ENCODE results near the gene WIZ.

WIZ gene

DNA sequence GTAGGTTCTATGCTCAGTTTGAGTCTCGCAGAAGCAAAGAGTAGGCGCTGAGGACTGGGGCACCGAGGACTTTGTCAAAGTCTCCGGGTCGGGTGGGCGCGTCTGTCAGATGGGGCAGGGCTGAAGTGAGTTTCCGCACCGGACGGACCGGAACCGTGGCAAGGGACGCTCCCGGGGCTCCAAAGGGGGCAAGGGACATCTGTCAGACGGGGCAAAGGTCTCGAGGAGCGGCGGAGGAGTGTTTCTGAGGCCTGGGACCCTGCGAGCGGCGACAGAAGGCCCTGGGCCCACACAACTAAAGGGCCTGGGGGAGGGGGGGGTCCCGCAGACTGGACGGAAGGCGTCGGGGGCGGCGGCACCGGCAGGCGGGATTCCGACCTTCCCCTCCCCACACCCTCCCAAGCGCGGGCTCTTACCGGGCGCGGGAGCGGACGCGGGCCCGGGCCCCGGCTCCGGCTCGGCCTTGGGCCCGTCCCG is 17.7 kb downstream of the WIZ start:
- peak in 3 of 10 donors; percentile 25 to 81 (median 59) for DNase-seq
- intact Hi-C loops (cut with DNase I), result loop anchor here (2.0 to 5.0 kb wide), 4 partner anchors 13 to 165 kb away; partner anchors contain the start of genes AKAP8, AKAP8L and WIZ

DNA sequence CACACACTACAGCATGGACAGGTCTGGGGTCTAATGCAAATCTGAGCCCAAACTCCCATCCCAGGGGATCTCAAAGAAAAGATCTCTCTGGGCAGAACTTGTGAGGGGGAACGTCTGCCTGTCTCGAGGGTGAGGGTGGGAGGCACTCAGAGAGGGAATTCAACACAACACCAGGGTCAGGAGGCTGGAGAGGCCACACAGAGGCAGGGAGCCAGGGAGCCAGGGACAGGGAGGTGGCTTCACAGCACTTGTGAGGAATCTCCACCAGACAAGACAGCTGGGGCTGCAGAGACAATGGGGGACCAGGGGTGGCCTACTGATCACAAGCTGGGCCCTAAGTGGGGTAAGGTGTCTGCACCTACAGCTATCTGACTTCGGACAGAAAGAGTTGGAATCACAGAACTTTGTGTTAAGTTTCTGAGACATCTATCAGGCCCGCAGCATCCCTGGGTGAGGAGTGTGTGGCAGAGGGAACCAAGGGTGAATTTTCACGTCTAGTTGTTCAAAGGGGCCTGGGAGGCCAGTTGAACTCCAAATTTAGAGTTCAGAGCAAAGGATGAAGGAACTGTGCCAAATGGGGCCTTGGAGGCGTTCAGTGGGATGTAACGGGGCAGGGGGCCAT is 18.2 kb downstream of the WIZ start:
- intact Hi-C loops (cut with DNase I), result loop anchor here (2.0 to 5.0 kb wide), 4 partner anchors 13 to 164 kb away; partner anchors contain the start of genes AKAP8, AKAP8L and WIZ
- DNase-seq, result peak in 3 of 10 donors; percentile 18 to 42 (median 31)

DNA sequence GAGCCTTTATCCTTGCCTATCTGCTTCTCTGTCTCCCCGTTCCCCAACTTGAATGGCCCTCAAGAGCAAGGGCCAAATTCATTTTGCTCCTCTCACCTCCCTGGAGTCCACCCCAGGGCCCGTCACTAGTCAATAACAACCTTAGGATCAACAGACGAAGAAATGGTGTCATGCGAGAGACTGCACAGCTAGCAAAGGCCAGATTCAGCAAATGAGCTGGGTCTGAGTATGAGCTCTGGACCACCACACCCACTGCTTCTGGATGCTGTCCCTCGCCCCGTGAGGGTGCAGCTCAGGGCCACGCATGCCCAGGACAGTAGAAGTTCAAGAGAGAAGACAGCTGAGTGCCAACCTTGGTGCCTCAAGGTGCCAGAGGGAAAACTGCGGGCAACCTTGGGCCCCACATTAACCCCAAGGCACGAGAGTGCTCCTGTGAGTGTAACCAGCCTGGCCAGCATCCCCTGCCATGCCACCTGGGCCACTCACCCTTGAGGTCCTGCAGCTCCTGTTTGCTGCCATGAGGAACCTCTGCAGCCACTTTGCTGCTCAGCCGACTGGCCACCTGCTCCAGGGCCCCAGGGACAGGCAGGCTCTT is 19.1 kb downstream of the WIZ start:
- intact Hi-C loops (cut with DNase I), result loop anchor here (5.0 kb wide), 2 partner anchors 53 to 163 kb away; partner anchors contain the start of gene AKAP8
- DNase-seq, result peak in 2 of 10 donors; percentile 39 to 71

DNA sequence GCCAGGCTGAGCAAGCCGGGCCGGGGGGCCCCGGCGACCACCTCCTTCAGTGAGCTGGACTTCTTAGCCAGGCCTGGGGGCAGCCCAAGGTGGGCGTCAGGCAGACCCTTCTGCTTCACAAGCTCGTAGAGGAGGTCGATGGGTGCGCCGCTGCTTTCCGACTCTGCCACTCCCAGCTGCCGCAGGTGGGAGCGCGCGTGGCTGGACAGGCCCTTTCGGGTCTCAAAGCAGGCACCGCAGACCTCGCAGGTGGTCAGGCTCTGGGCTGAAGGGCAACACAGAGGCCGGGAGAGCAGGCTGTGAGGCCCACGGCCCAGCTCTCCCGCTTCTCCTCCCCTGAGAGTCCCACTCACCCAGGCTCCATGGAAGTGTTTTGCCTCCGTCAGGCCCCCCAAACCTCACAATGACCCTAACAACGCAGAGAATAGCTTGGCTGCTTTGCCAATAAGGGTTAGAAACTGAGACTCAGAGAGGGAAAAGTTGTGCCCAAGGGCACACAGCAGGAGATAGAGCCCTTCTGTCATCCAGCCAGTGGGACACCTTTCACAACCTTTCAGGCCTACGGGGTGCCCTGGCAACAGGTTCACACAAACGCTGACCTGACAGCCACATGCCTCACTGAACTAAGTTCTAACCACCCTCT is 19.8 kb downstream of the WIZ start:
- intact Hi-C loops (cut with DNase I), result loop anchor here (5.0 kb wide), 2 partner anchors 53 to 163 kb away; partner anchors contain the start of gene AKAP8
- DNase-seq, result peak in 2 of 10 donors; percentile 60 to 72

DNA sequence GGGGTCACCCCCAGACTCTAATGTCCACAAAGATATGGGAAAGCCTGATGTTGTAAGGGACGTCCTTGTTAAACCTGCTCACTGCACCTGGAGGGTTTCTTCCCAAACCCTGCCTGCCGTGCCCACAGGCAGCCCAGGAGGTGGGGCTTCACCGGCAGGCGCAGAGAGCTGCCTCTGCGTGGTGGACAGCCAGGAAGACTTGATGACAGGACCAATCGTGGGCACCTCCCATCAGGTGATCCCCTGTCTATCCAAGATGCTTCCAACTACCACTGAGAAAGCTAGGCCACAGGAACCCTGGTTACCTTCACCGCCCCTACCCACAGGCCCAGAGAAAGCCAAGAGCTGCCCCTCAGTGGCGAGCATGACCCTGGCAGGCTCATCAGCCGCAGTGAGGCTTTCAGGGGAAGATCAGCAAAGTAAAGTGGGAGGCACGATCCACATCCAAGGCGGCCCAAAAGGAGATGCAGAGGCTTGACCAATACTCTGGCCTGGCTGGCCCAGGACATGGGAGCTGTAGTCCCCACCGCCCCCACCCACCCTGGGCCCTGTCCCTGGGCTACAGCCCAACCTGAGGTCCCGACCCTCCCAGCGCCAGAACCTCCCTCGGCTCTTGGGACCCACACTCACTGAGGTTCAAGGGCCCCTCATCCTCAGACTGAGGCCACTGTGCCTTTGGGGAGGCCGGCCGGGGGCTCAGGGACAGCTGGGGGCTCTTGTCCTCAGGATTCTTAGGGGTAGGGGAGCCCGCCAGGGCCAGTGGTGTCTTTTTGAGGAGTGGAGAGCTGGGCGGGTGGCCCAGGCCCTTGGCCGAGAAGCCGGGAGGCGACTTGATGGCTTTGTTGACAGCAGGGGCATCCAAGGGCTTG is 20.6 kb downstream of the WIZ start:
- intact Hi-C loops (cut with DNase I), result no loop called here

DNA sequence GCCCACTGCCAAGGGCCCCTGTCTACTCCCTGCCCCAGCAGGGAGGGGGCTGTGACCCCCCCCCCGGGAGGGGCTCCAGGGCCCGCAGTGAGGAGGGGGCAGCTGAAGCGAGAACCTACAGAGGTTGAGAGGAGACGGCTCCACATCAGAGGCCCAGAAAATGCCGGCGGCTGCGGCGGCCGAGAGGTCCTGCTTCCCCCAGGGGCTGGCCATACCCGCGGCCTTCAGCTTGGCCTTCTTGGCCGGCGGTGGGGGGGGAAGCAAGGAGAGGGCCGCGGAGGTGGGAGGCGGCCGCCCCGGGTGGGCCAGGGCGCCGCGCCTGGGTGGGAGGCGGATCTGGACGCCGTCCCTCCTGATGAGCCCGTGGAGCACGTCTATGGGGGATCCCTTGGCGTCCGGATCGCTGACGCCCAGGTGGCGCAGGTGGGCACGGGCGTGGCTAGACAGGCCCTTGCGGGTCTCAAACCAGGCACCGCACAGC is 21.7 kb downstream of the WIZ start:
- peak in 3 of 10 donors; percentile 38 to 82 (median 44) for DNase-seq
- intact Hi-C loops (cut with DNase I), result no loop called here

More for the DNA sequence above, 20.6 kb downstream of the WIZ start:
- DNase-seq, result peak in 3 of 10 donors; percentile 58 to 78 (median 59)

DNA sequence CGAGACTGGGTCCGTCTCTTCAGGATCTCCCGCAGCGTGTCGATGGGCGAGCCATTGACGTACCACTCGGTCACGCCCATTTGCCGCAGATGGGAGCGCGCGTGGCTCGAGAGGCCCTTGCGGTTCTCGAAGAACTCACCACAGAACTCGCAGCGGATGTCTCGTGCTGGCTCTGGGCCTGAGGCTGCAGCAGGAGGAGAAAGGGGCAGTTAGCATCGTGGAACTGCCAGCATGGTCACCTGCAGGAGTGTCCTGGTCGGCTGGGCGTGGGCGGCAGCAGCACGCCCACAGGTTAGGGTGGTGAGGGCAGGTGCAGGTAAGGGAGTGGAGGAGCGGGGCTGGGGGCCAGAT is 22.4 kb downstream of the WIZ start:
- DNase-seq, result peak in 2 of 10 donors; percentile 8 to 75
- intact Hi-C loops (cut with DNase I), result no loop called here

DNA sequence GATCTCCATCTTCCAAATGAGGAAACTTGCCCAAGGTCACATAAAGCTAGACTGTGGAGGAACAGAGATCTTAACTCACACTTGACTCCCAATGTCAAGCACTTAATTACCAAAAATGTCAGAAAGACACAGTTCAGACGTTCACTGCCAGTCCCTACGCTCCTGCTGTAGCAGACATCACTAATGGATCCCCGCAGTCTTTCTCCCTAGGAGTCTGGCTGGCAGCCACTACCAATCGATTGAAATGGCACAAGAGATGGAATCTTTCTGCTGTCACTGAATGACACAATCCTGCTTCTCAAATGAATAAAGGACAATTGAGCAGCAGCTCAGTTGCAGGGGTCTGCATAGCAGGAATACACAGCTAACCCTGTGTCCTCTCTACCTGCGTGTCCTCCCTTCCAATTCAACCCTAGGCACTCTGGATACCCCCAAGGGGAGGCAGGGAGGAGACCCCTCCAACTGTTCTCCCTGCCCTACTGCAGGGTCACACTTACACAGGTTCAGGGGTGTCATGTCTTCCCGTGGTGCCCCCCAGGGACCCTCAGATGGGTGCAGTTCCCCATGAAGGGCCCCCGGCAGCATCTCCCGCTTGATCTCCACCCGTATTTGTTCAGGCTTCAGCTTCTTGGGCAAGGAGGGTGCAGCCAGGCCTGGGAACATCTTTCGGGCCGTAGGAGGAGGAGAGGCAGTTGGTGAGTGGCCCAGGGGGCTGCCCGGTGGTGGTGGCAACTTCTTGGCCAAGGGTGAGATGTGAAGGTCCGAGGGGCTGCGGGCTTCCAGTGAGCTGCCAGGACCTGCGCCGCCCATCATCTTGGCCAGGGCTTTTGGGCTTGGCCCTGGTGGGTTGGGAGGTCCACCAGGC is 23.0 kb downstream of the WIZ start:
- intact Hi-C loops (cut with DNase I), result no loop called here

DNA sequence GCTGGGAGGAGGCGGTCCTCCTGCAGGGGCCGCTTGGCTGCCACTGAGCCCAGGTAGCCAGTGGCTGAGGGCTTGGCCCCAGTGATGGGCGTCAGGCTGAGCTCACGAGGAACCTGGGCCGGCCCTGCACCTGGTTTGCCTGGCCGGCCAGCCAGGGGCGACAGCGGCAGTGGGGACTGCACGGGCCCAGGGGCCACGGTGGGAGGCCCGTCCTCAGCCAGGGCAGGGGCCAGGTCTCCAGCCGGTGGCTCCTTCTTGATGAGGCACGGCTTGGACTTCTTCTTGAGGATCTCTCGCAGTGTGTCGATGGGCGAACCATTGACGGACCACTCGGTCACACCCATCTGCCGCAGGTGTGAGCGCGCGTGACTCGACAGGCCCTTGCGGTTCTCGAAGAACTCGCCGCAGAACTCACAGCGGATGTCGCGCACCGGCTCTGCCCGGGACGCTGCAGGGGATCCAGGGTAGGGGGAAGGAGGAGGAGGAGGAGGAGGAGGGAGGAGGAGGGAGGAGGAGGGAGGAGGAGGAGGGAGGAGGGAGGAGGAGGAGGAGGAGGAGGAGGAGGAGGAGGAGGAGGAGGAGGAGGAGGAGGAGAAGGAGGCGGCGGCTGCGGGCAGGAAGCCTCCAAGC is 24.3 kb downstream of the WIZ start:
- peak in 2 of 10 donors; percentile 67 to 72 for DNase-seq
- intact Hi-C loops (cut with DNase I), result no loop called here

More for the DNA sequence above, 23.0 kb downstream of the WIZ start:
- DNase-seq, result peak in 2 of 10 donors; percentile 59 to 63

DNA sequence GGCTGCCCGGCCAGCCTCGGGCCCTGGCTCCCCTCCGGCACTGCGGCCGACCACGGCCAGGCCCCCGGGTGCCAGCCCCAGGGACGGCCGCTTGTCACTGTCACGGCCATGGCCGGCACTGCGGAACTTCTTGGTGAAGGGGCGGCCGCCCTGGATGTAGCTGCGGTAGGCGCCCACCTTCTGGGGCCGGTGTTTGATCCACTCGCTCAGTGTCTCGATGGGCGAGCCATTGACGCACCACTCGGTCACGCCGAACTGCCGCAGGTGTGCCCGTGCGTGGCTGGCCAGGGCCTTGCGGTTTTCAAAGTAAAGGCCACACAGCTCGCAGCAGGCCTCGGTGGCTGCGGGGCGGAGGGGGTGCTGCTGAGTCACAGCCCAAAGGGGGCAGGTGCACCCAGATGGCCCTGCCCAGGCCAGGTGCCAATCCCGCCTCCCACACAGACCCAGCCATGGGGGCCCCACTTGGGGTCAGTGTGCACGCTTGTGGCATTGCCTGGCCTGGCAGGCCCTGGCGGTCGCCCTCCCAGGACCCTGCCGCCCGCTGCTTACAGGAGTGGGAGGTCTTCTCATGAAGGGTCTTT is 25.0 kb downstream of the WIZ start:
- intact Hi-C loops (cut with DNase I), result no loop called here
- peak in 2 of 10 donors; percentile 67 to 78 for DNase-seq

DNA sequence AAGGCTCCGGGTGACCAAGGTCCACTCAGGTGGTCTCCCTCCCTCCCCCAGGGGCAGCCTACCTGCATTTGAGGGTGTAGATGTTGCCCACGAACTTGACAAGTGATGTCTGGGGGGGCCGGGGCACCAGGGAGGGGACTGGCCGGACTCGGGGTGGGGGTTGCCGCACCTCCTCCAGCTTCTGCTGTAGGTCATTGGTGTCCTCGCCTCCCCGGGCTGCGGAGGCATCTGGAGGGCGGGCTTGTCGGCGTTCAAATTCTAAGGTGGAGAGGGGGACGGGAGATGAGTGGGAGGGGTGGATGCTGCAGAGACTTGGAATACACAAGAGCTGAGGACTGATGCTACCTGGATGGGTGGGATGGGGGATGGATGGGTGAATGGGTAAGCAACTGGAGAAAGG is 25.6 kb downstream of the WIZ start:
- peak in 2 of 10 donors; percentile 46 to 52 for DNase-seq
- intact Hi-C loops (cut with DNase I), result no loop called here

DNA sequence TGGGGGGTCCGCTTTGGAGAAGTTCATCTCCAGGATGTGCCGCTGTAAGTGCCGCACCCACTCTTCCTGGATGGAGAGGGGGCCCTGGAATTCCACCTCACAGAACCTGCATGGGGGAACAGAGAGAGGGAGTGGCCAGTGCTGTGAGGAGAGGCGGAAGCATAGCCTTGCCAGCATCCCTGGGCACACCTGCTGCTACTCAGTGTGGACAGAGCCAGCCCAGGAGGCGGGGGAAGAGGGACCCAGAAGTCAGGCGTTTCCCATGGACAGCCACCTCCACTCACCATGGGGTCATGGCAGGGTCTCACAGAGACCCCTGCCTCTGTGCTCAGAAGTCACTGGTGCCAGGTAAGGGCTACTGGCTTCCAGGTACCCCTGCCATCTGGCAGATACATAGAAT is 26.6 kb downstream of the WIZ start:
- intact Hi-C loops (cut with DNase I), result no loop called here
- peak in 2 of 10 donors; percentile 19 to 36 for DNase-seq

DNA sequence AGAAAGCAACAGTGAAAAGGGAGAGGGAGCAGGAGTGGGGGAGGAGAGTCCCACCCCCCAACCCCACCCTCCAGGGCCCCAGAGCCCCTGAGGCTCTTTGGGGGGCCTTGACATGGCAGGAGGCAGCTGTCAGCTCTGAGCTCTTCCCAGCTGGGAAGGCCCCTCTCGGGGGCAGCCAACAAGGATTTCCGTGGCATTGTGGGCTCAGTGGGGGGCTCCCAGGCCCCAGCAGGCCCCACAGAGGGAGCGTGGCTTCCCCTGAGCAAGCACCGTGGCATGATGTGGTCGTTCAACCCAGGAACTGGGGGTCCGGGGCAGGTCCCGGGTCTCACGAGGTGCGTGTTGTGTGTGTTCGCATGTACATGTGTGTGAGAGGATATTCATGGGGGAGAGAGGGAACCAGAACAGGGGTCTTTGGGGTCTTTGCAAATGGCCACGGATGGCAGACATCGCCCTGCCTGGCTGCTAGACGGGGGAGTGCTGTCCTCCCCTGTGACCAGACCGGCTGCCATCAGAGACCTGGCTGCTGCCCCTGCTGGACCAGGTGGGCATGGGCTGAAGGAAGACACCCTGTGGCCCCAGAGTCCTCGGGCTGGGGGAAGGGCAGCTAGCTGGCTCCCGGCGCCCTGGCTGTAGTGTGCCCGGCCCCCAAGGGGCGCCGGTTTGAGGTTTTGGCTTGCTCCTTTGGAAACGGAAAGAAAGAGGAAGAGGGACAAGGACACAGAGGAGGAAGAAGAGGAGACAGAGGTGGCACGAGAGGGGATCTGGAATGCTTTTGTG is 27.3 kb downstream of the WIZ start:
- DNase-seq, result peak in 2 of 10 donors; percentile 65 to 73

DNA sequence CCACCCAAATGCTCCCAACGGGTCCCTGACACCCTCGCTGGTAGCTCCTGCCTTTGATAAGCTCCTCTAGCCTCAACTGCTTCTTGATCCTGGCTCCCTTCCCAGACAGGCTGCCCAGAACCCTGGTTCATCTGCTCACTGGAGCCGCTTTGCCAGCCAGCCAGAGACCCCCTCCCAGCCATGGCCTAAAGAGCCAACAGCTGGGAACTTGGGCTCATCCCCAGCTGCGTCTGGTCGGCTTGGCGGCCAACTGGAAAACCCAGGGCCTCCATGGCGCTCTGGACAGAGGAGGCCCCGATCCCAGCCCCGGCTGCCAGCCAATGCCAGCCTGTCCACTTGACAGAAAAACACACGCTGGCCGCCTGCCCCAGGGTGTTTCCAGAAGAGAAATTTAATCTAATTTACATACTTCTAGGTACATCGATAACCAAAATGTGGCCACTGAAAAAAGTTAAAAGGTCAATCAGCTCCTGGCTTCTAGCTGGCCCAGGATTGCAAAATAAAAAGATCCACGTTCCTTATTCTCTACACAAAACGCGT is 28.0 kb downstream of the WIZ start:
- intact Hi-C loops (cut with DNase I), result no loop called here
- DNase-seq, result peak; percentile 65 to 97 (median 82)

More for the DNA sequence above, 27.3 kb downstream of the WIZ start:
- intact Hi-C loops (cut with DNase I), result no loop called here

DNA sequence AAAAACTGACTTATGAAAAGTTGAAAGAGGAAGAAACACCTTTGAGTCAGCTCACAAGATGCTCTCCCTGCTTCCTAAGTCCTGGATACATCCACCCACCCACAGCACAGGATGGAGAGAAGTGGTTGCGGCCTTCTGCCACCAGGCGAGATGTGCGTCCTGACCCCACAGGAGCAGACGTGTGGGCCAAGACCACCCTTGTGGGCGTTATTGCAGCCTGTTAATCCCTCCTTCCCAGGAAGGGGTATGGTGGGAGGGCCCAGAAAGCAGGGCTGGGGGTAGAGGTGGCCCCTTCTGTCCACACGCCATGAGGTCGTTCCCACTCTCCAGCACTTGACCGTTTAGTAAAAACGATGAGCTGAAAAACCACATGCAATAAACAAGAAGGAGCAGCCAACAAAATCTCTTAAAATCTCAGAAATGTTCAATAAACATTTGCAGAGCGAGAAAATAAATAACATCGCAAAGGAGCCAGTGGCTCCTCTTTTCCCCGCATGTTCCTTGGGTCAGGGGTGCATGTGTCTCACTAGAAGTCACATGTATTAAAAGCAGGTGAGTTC is 28.5 kb downstream of the WIZ start:
- DNase-seq, result peak in 2 of 10 donors; percentile 58 to 66

DNA sequence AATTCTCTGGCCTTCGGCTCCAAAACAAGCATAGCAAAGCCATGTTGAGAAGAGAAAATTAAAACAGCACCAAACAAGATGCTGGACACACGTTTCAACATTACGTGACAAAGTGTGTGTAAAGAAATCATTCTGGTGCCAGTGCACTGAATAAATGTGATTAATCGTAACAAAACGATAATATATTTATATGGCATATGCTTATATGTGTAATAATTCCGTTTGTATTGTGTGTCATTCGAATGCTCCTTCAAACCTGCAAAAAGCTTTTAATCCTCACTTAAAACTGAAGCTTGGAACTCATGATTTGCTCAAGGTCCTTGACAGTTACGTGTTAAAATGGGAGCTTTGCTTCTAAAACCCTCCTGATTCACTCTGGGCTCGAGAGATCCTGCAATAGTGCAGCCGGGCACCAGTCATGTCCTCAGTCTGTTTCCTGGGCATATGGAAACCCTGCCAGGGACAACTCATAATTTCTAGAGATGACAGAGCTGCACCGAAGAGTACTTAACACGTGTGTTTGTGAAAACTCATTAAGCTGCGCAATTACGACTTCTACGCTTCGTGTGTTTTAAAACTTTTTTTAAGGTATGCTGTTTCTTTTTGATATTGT is 30.2 kb downstream of the WIZ start:
- DNase-seq, result peak in 1 of 10 donors; percentile 50
- intact Hi-C loops (cut with DNase I), result loop anchor here (2.0 to 5.0 kb wide), 3 partner anchors 13 to 42 kb away; partner anchors contain the start of gene AKAP8

More for the DNA sequence above, 28.5 kb downstream of the WIZ start:
- intact Hi-C loops (cut with DNase I), result no loop called here

All from posterior cingulate gyrus (tissue), 11 donors.